Calu3 (cell line): ENCODE data around the gene CDC42SE1. TPM values are rescaled to one million over a fixed set of nuclear protein-coding genes. Genes with fewer than 3 reads are reported as not detected.

Experiments used
- BruUV-seq: library from RNA; stranded (reverse); fragments of 400-500 nt; replicated peaks from 2 replicates; lab custom pipeline; 2021; lab: Mats Ljungman, UMichigan
- CTCF ChIA-PET: fragments of 300-600 bp; sonication (Branson Sonifier 250); formaldehyde crosslinking; loops from one replicate; lab custom pipeline; 2022; ENCODE audit warnings: antibody characterized with exemption; lab: Charles Lee
- DNase-seq: peaks from one replicate; pipeline ENCODE4 v3.0.0; 2022
- H3K27ac Mint-ChIP-seq: one replicate; pipeline ENCODE4 v1.8.0; 2022; ENCODE audit warnings: mixed read lengths; ENCODE audit not compliant: unreplicated experiment
- H3K27me3 Mint-ChIP-seq: one replicate; pipeline ENCODE4 v1.8.0; 2022; ENCODE audit warnings: mixed read lengths; ENCODE audit not compliant: unreplicated experiment
- H3K36me3 Mint-ChIP-seq: one replicate; pipeline ENCODE4 v1.8.0; 2022; ENCODE audit warnings: mild to moderate bottlenecking, moderate library complexity, mixed read lengths; ENCODE audit not compliant: insufficient read depth, unreplicated experiment
- H3K4me1 Mint-ChIP-seq: one replicate; pipeline ENCODE4 v1.8.0; 2022; ENCODE audit warnings: mild to moderate bottlenecking, low read depth, mixed read lengths; ENCODE audit not compliant: unreplicated experiment
- H3K4me3 Mint-ChIP-seq: one replicate; pipeline ENCODE4 v1.8.0; 2022; ENCODE audit warnings: mild to moderate bottlenecking, low read depth, moderate library complexity, mixed read lengths; ENCODE audit not compliant: unreplicated experiment
- H3K9me3 Mint-ChIP-seq: one replicate; pipeline ENCODE4 v1.8.0; 2022; ENCODE audit warnings: low read depth, mixed read lengths; ENCODE audit not compliant: unreplicated experiment
- CTCF ChIP-seq: fragments of 200-600 bp; IDR thresholded peaks from one replicate; pipeline ENCODE4 v1.8.0; 2022; ENCODE audit warnings: antibody characterized with exemption; ENCODE audit not compliant: unreplicated experiment
- intact Hi-C: fragments of 100-400 bp; cut with micrococcal nuclease; formaldehyde crosslinking; loops from one replicate; pipeline ENCODE4 v1.10.0; 2022; ENCODE audit not compliant: unreplicated experiment
- total RNA-seq: library from RNA; stranded (reverse); gene quantifications from 2 replicates; pipeline ENCODE4 v1.2.3, GENCODE V29; 2022

The CDC42SE1 gene
- total RNA-seq, 1 experiment from 2014 or later = 110 TPM

- H3K4me3 Mint-ChIP-seq = no peak overlapping the region
- no peak overlapping the region for H3K27ac Mint-ChIP-seq
- CTCF ChIA-PET = no interaction called here
- no peaks in the 10 kb centered on the region for H3K27me3 Mint-ChIP-seq
- H3K36me3 Mint-ChIP-seq = peaks cover 80% of the 10 kb centered on the region
- peaks cover 21% of the 10 kb centered on the region for H3K4me1 Mint-ChIP-seq
- no peak for TF ChIP-seq CTCF
- no TSS peak for BruUV-seq
- intact Hi-C loops = no loop called here
- no peaks in the 10 kb centered on the region for H3K9me3 Mint-ChIP-seq
- no peak for DNase-seq
These were observed 7.9 kb downstream of the CDC42SE1 start for GRCh38 chr1:151051356-151052009.

- H3K4me3 Mint-ChIP-seq = no peak overlapping the region
- DNase-seq = no peak
- no TSS peak for BruUV-seq
- no peaks in the 10 kb centered on the region for H3K27me3 Mint-ChIP-seq
- no peak overlapping the region for H3K27ac Mint-ChIP-seq
- intact Hi-C loops = no loop called here
- H3K9me3 Mint-ChIP-seq = no peaks in the 10 kb centered on the region
- H3K36me3 Mint-ChIP-seq = peaks cover 72% of the 10 kb centered on the region
- CTCF ChIA-PET = interaction anchor here (0.5 kb wide), 1 partner anchor 17 kb away, joined by 4 read pairs; no protein-coding TSS in a partner anchor
- no peak for TF ChIP-seq CTCF
- peaks cover 8% of the 10 kb centered on the region for H3K4me1 Mint-ChIP-seq
These were observed 9.3 kb downstream of the CDC42SE1 start for GRCh38 chr1:151050051-151050688.

- peaks cover 66% of the 10 kb centered on the region for H3K36me3 Mint-ChIP-seq
- TF ChIP-seq CTCF = no peak
- no peaks in the 10 kb centered on the region for H3K27me3 Mint-ChIP-seq
- H3K9me3 Mint-ChIP-seq = no peaks in the 10 kb centered on the region
- intact Hi-C loops = no loop called here
- peaks cover under 1% of the 10 kb centered on the region for H3K4me1 Mint-ChIP-seq
- CTCF ChIA-PET = no interaction called here
- H3K27ac Mint-ChIP-seq = no peak overlapping the region
- BruUV-seq = no TSS peak
- no peak for DNase-seq
- no peak overlapping the region for H3K4me3 Mint-ChIP-seq
These were observed 10.0 kb downstream of the CDC42SE1 start for GRCh38 chr1:151049458-151049857.

- Mint-ChIP-seq H3K9me3 (no peaks in the 10 kb centered on the region), H3K27me3 (no peaks in the 10 kb centered on the region), H3K4me1 (no peaks in the 10 kb centered on the region), H3K4me3 (peak overlapping the region; percentile 85), H3K36me3 (peaks cover 58% of the 10 kb centered on the region), H3K27ac (peak overlapping the region; percentile 57)
- TF ChIP-seq CTCF = no peak
- intact Hi-C loops = no loop called here
- no peak for DNase-seq
- BruUV-seq = no TSS peak
- CTCF ChIA-PET = interaction anchor here (0.7 to 1.5 kb wide), 7 partner anchors 10 to 66 kb away, joined by 3 to 13 read pairs (median 5); partner anchors contain the start of genes ANXA9, CDC42SE1, GABPB2 and MINDY1
These were observed 10.8 kb downstream of the CDC42SE1 start for GRCh38 chr1:151048645-151049032.
